Muscle of leg (tissue), 11 donors: ENCODE data around the gene EDNRB. TPM values are rescaled to one million over a fixed set of nuclear protein-coding genes. Genes with fewer than 3 reads are reported as not detected.

Source experiments
- DNase-seq: peaks from one replicate; pipeline ENCODE4 v3.0.0; 2013
- H3K27ac ChIP-seq: one replicate; pipeline ENCODE4 v1.5.1; 2013; ENCODE audit warnings: mild to moderate bottlenecking, low read length, control low read depth
- H3K27me3 ChIP-seq: one replicate; pipeline ENCODE4 v1.6.1; 2013; ENCODE audit warnings: low read length; ENCODE audit not compliant: control insufficient read depth, insufficient read depth
- H3K36me3 ChIP-seq: one replicate; pipeline ENCODE4 v1.6.1; 2013; ENCODE audit warnings: low read length; ENCODE audit not compliant: control insufficient read depth, insufficient read depth
- H3K4me1 ChIP-seq: one replicate; pipeline ENCODE4 v1.6.1; 2013; ENCODE audit warnings: low read length; ENCODE audit not compliant: control insufficient read depth, insufficient read depth
- H3K4me3 ChIP-seq: one replicate; pipeline ENCODE4 v1.5.1; 2013; ENCODE audit warnings: low read length, control low read depth
- H3K9me3 ChIP-seq: replicated peaks from 2 replicates; pipeline ENCODE4 v1.6.1; 2013; ENCODE audit warnings: low read depth, low read length; ENCODE audit not compliant: control insufficient read depth
- WGBS: methylation state at CpG from one replicate; pipeline ENCODE4 v1.1.5; 2013; ENCODE audit warnings: missing lambda C conversion rate; ENCODE audit not compliant: insufficient coverage; 5-methylcytosine and 5-hydroxymethylcytosine counted together
- polyA plus RNA-seq, 8 donors: library from polyadenylated mRNA; unstranded; fragments of 120-200 nt; gene quantifications; one replicate each; pipeline versions ENCODE4 v1.2.1 to v1.2.3, GENCODE V29; 2013; ENCODE audit warnings: inconsistent platforms in 1 of 8, low replicate concordance in 1 of 8; ENCODE audit not compliant: insufficient read length in 8 of 8, insufficient read depth in 1 of 8
- total RNA-seq: library from RNA; stranded (reverse); fragments of 120-200 nt; gene quantifications from one replicate; pipeline ENCODE4 v1.2.4, GENCODE V29; 2013

The EDNRB gene
- total and polyA plus RNA-seq, 9 donors: 10.5 to 25.1 (median 12.9) TPM

GRCh38 chr13:77878190-77878589, 40.4 kb downstream of the EDNRB start:
- Histone ChIP-seq H3K9me3 (no peaks in the 10 kb centered on the region), H3K27ac (no peak overlapping the region), H3K27me3 (no peaks in the 10 kb centered on the region), H3K4me1 (no peaks in the 10 kb centered on the region), H3K4me3 (no peak overlapping the region), H3K36me3 (no peaks in the 10 kb centered on the region)
- no peak for DNase-seq
- no CpG with 5 or more reads among the region's 1 CpG for WGBS

GRCh38 chr13:77876176-77876575, 42.5 kb downstream of the EDNRB start:
- no peak overlapping the region for H3K4me3 ChIP-seq
- no CpG with 5 or more reads among the region's 2 CpGs for WGBS
- H3K27ac ChIP-seq: no peak overlapping the region
- no peak for DNase-seq
- no peaks in the 10 kb centered on the region for H3K9me3 ChIP-seq
- no peaks in the 10 kb centered on the region for H3K4me1 ChIP-seq
- no peaks in the 10 kb centered on the region for H3K36me3 ChIP-seq
- no peaks in the 10 kb centered on the region for H3K27me3 ChIP-seq

DNA sequence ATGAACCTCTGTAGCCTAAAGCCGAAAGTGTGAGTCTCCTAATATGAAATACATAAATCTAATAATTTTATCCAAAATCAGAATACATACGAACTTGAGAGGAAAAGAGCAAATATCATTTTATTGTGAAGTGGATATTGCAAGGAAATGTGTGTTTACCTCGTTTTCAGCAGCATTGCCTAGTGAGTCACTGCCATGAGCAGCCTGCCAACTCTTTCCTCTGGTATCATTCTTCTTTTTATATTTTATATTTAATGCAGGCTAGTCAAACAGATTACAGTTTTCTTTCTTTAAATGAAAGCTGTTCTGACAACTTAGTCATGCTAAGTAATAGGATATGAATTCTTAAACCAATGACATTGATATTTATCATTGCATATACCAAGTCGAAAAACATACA, 44.2 kb downstream of the EDNRB start:
- Histone ChIP-seq H3K27ac (no peak overlapping the region), H3K4me3 (no peak overlapping the region), H3K36me3 (no peaks in the 10 kb centered on the region), H3K27me3 (no peaks in the 10 kb centered on the region), H3K9me3 (no peaks in the 10 kb centered on the region), H3K4me1 (no peaks in the 10 kb centered on the region)
- WGBS: no CpG with 5 or more reads among the region's 4 CpGs
- DNase-seq: no peak

DNA sequence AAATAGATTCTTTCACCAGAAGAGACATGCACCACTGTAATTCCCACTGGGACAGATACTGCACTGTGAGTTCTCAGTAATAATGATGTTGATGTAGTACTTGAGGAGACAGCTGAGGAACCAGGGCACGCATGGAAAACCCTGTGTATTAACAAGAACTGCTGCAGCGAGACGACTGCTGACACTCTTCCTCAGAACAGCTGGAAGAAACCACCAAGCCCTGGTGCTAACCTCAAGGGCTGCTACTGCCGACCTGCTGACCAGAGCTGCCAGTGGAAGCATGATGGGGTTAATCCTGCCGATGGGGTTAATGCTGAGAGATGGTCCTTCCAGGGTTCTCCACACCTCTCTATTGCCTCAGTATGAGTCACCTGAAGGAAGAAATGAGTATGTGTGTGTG, 45.6 kb downstream of the EDNRB start:
- no peak overlapping the region for H3K27ac ChIP-seq
- H3K27me3 ChIP-seq: no peaks in the 10 kb centered on the region
- H3K36me3 ChIP-seq: no peaks in the 10 kb centered on the region
- H3K4me1 ChIP-seq: no peaks in the 10 kb centered on the region
- WGBS: 24% methylated on average over 2 of the region's 5 CpGs
- H3K4me3 ChIP-seq: no peak overlapping the region
- H3K9me3 ChIP-seq: peaks cover under 1% of the 10 kb centered on the region
- DNase-seq: no peak

DNA sequence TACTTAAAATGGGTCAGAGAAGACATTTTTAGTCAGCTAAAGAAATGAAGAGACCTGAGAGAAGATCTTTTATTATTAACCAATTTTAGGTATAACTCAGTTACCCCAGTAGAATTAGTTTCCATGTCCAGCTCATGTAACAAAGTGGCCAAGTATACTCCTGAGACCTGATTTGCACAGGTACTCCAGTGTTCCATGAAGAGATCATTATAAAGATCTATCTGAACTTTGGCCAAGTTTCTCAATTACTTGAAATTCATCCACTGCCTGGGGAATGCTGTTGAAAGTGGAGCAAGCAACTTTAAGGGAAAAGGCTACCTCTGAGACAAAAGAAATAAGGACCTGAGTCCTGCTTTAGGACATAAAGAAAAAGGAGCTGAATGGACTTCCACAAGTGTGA, 47.0 kb downstream of the EDNRB start:
- Histone ChIP-seq H3K4me1 (no peaks in the 10 kb centered on the region), H3K9me3 (peaks cover 3% of the 10 kb centered on the region), H3K36me3 (no peaks in the 10 kb centered on the region), H3K27me3 (no peaks in the 10 kb centered on the region), H3K4me3 (no peak overlapping the region), H3K27ac (no peak overlapping the region)
- DNase-seq: no peak

GRCh38 chr13:77868717-77869116, 49.9 kb downstream of the EDNRB start:
- Histone ChIP-seq H3K9me3 (peaks cover 3% of the 10 kb centered on the region), H3K27me3 (no peaks in the 10 kb centered on the region), H3K36me3 (no peaks in the 10 kb centered on the region), H3K4me3 (no peak overlapping the region), H3K4me1 (no peaks in the 10 kb centered on the region), H3K27ac (no peak overlapping the region)
- DNase-seq: no peak
- 100% methylated on average over 1 of the region's 1 CpG for WGBS

GRCh38 chr13:77866971-77867370, 51.7 kb downstream of the EDNRB start:
- Histone ChIP-seq H3K36me3 (no peaks in the 10 kb centered on the region), H3K27me3 (no peaks in the 10 kb centered on the region), H3K27ac (no peak overlapping the region), H3K4me1 (no peaks in the 10 kb centered on the region), H3K9me3 (peaks cover 3% of the 10 kb centered on the region), H3K4me3 (no peak overlapping the region)
- DNase-seq: no peak

DNA sequence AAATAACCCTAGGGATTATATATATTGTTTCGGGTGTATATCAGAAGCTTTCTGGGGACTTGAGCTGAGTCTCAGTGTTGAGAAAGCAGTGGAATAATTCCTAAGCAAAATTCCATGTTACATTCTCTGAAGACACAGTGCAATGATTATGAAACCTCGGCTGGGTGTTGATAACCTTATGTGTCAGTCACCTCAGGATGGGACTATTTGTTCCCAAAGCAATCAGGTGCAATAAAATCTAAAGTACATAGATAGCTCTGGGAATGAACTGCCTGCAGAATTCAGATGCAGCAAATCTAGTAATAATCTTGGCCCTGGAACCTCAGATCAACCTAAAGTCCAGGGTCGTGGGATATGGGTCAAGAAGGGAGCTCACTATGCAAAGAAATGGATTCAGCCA, 53.0 kb downstream of the EDNRB start:
- Histone ChIP-seq H3K36me3 (no peaks in the 10 kb centered on the region), H3K27me3 (no peaks in the 10 kb centered on the region), H3K4me3 (no peak overlapping the region), H3K9me3 (peaks cover 3% of the 10 kb centered on the region), H3K4me1 (no peaks in the 10 kb centered on the region), H3K27ac (no peak overlapping the region)
- 90% methylated on average over 1 of the region's 3 CpGs for WGBS
- no peak for DNase-seq

DNA sequence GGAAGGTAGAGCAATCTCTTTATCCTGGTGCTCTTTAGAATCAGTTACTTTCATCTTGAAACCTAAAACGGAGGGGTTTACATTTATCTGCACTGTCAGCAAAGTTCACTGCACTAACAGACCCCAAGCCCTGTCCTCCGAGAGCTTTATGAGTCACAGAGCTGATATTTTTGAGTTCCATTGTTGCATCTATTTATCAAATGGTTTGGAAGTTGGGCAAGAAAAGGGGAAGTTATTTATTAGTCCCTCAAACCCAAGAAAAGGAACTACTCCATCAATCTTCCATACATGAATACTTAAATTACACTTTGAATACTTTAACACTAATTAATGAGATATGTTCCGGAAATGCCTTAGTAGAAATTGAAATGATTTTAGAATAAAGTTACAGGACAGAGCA, 55.5 kb downstream of the EDNRB start:
- no peak for DNase-seq
- H3K27ac ChIP-seq: no peak overlapping the region
- peaks cover 3% of the 10 kb centered on the region for H3K9me3 ChIP-seq
- no CpG with 5 or more reads among the region's 3 CpGs for WGBS
- H3K36me3 ChIP-seq: no peaks in the 10 kb centered on the region
- H3K27me3 ChIP-seq: no peaks in the 10 kb centered on the region
- H3K4me1 ChIP-seq: no peaks in the 10 kb centered on the region
- no peak overlapping the region for H3K4me3 ChIP-seq

GRCh38 chr13:77861741-77862140, 56.9 kb downstream of the EDNRB start:
- H3K27me3 ChIP-seq: no peaks in the 10 kb centered on the region
- no peak overlapping the region for H3K4me3 ChIP-seq
- no peak overlapping the region for H3K27ac ChIP-seq
- H3K4me1 ChIP-seq: no peaks in the 10 kb centered on the region
- H3K9me3 ChIP-seq: no peaks in the 10 kb centered on the region
- DNase-seq: no peak
- no CpG with 5 or more reads among the region's 3 CpGs for WGBS
- no peaks in the 10 kb centered on the region for H3K36me3 ChIP-seq

DNA sequence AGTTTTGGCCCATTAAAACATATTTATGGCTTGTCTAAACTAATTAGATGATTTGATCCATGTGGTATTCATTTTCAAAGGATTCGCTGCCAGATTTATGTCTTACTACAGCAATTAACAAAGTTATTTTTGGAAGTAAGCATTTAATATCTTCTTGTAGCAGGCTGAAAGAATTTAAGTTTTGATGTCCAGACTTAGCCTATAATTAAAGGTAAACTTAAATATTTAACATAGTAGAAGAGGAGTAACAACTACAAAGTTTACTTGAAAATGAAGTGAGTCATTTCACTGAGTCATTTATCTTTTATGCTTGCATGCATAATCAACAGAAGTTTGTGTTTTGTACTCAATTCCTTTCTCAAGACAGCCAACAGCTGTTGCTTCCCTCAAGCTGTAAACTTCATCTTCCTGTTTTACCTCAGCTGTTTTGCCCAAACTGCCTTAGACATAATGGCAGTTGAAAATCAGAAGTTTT, 58.1 kb downstream of the EDNRB start:
- Histone ChIP-seq H3K36me3 (no peaks in the 10 kb centered on the region), H3K4me3 (no peak overlapping the region), H3K27me3 (no peaks in the 10 kb centered on the region), H3K27ac (no peak overlapping the region), H3K9me3 (no peaks in the 10 kb centered on the region), H3K4me1 (no peaks in the 10 kb centered on the region)
- WGBS: no CpG with 5 or more reads among the region's 1 CpG
- peak; percentile 42 for DNase-seq
